Tibial nerve (tissue), 4 donors: ENCODE data around the gene BARX1.

ENCODE experiments used
- CTCF ChIP-seq, 5 experiments: fragments of 200-600 bp in 3 of 5; fragments of 450-650 bp in 2 of 5; sonication (generic) in 3 of 5; IDR thresholded peaks; one replicate each; pipeline ENCODE4 v1.5.1; 2016 to 2019; ENCODE audit warnings: antibody characterized with exemption in 5 of 5, mild to moderate bottlenecking in 3 of 5, moderate library complexity in 2 of 5
- EP300 ChIP-seq, 2 donors: sonication (generic); formaldehyde crosslinking; IDR thresholded peaks; one replicate each; pipeline ENCODE4 v1.6.1; 2017; ENCODE audit warnings: antibody characterized with exemption in 2 of 2, mild to moderate bottlenecking in 1 of 2
- POLR2A ChIP-seq, 2 donors: fragments of 450-650 bp; IDR thresholded peaks; one replicate each; pipeline ENCODE4 v1.6.1; 2017; ENCODE audit warnings: antibody characterized with exemption in 2 of 2, mild to moderate bottlenecking in 2 of 2, moderate library complexity in 2 of 2

GRCh38 chr9:93942161-93942560 is 13.0 kb downstream of the BARX1 start:
- TF ChIP-seq CTCF (IDR thresholded peaks at IDR 0.05) (no peak), POLR2A (IDR thresholded peaks at IDR 0.05) (no peak), EP300 (IDR thresholded peaks at IDR 0.05) (no peak)
